ENCODE measurements around the gene FBXW8. TPM values are rescaled to one million over a fixed set of nuclear protein-coding genes. Genes with fewer than 3 reads are reported as not detected.

The FBXW8 gene
- total RNA-seq, 4 donors from 2014 or later, result 8.5 to 14.3 (median 10.6) TPM

DNA sequence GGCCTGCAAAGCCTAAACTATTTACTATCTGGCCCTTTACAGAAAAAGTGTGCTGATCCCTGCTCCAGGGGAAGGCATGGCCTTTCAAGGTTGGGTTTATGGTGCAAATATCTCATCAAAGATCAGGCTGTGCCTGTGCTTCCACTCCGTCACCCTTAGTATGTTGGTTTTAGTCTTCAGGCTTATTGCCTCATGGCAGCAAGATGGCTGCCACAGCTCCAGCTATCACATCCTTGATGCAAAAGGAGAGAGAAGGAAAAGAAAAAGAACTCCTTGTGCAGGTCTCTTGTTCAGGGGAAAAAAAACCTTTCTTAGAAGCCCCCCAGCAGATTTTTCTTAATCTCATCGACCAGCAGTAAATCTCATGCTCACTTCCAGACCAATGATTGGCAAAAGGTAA, 20.4 kb upstream of the FBXW8 start:
- TF ChIP-seq, protein P1, sequence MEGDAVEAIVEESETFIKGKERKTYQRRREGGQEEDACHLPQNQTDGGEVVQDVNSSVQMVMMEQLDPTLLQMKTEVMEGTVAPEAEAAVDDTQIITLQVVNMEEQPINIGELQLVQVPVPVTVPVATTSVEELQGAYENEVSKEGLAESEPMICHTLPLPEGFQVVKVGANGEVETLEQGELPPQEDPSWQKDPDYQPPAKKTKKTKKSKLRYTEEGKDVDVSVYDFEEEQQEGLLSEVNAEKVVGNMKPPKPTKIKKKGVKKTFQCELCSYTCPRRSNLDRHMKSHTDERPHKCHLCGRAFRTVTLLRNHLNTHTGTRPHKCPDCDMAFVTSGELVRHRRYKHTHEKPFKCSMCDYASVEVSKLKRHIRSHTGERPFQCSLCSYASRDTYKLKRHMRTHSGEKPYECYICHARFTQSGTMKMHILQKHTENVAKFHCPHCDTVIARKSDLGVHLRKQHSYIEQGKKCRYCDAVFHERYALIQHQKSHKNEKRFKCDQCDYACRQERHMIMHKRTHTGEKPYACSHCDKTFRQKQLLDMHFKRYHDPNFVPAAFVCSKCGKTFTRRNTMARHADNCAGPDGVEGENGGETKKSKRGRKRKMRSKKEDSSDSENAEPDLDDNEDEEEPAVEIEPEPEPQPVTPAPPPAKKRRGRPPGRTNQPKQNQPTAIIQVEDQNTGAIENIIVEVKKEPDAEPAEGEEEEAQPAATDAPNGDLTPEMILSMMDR (IDR thresholded peaks at IDR 0.05; ENCODE audit: low read depth), result no peak

DNA sequence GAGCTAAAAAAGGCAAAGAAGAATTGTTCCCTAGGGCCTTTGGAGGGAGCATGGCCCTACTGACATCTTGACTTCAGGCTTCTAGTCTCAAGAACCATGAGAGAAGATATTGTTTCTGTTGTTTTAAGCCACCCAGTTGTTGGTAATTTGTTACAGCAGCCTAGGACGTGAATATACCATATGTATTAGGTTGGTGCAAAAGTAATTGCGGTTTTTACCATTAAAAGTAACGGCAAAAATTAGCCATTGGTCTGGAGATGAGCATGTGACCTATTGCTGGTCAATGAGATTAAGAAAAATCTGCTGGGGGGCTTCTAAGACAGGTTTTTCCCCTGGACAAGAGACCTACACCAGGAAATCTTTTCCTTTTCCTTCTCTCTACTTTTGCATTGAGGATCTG, 19.7 kb upstream of the FBXW8 start:
- TF ChIP-seq, protein P1 (IDR thresholded peaks at IDR 0.05; ENCODE audit: low read depth), result no peak

DNA sequence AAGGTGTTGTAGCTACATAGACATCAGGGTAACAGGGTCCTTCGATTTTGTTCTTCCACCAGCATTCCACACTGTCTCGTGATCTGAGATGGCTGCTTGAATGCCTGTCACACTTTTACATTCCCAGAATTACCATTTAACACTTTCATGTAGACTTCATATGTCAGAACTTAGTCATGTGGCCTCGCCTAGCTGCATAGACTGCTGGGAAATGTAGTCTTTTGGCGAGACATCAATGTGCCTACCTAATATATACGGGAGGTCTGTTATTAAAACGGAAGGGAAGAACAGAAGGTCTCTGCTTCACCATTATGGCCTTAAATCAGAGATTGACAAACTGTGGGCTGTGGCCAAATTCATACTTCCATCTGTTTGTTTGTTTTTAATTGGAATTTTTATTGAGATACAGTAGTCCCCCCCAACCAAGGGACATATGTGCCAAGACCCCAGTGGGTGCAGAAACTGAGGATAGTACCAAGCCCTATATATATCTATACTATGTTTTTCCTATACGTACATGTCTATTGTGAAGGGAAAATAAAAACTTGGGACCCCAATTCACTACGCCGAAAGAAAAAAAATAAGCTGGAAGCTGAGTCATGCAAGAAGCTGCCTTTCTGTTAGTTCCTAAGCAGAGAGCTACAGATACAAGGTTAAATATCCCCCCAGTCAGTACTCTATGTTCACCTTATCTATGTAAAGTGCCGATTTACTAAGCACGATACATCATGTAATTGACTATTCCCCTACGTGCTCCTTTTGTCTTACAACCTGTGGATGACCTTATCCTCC, 18.2 kb upstream of the FBXW8 start:
- TF ChIP-seq, protein P1 (IDR thresholded peaks at IDR 0.05; ENCODE audit: low read depth), result no peak

DNA sequence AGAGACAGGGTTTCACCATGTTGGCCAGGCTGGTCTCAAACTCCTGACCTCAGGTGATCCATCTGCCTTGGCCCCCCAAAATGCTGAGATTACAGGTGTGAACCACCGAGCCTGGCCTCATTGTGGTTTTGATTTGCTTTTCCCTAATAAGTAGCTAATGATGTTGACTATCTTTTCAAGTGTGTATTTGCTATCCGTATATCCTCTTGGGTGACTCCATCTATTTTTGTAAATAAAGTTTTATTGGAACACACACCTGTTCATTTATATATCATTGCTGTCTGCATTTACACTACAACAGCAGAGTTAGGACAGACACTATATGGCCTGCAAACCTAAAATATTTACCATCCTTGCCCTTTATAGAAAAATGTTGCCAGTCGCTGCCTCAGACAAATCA, 15.8 kb upstream of the FBXW8 start:
- TF ChIP-seq, protein P1 (IDR thresholded peaks at IDR 0.05; ENCODE audit: low read depth), result no peak

DNA sequence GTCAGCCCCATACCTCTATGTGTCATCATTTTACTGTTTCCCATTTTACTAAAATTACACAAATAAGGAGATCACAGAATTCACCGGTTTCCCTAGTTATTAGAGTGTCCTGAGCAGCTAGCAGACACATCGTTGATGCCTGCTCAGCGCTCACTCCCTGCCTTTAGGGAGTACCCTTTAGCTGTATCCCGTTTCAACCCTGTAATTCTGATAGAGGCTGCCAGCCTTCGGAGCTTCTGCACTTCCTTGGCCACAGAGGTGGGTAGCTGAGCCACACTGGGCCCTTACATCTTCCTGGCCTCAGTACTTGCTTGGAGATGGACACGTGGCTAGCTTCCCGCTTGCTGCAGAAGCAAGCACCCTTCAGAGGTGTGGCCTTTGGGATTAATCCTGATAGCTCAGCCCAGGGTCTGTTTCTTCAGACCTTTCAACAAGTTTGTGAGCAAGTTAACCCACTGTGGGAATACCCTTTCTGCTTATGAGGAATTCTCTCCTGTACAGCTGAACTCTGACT, 14.3 kb upstream of the FBXW8 start:
- TF ChIP-seq, protein P1 (IDR thresholded peaks at IDR 0.05; ENCODE audit: low read depth), result no peak

DNA sequence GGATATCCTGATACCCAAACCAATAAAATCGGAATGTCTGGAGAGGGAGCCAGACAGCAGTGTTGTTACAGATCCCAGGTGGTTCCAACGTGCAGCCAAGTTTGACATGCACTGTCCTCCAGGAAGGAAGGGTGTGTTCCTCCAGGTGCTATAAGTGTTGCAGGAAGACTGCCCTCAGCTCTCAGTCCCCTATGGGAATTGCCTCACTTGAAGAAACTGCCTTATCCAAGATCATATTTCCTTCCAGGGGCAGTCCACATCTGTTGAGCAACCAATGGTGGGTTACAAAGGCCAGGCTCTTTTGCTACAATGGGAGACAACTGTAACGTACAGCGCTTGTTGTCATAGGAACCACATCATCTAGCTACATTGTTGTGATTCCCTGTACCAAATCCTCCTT, 13.3 kb upstream of the FBXW8 start:
- TF ChIP-seq, protein P1 (IDR thresholded peaks at IDR 0.05; ENCODE audit: low read depth), result no peak

DNA sequence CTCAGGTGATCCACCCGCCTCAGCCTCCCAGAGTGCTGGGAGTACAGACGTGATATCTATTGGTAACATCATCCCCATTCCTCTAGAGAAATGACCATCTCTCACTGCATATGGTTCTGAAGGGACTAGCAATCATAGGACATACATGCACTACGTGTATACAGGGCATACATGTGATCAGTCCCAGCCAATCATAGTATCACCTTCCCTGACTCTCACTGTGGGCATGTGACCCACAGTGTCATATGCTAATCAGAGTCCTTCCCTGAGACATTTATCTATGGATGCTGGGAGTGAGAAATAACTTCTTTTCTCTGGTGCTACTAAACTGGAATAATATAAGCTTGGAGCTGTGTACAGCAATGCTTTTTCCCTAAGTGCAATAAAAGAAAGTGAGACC, 12.1 kb upstream of the FBXW8 start:
- TF ChIP-seq, protein P1 (IDR thresholded peaks at IDR 0.05; ENCODE audit: low read depth), result no peak
